NCI-H128 (cell line): ENCODE data around the gene CD3D.
"Not testable (repeated sequence)": the region's sequence is repeated elsewhere in the genome, so short reads cannot be mapped to it uniquely, and the experiment has no call there.

Experiments
- DNase-seq: peaks from one replicate; lab custom pipeline; 2025; ENCODE audit not compliant: unreplicated experiment; lab: John Stamatoyannopoulos, UW

CD3D gene

GRCh38 chr11:118339281-118339961, 3.1 kb downstream of the CD3D start:
- DNase-seq = no peak

DNA sequence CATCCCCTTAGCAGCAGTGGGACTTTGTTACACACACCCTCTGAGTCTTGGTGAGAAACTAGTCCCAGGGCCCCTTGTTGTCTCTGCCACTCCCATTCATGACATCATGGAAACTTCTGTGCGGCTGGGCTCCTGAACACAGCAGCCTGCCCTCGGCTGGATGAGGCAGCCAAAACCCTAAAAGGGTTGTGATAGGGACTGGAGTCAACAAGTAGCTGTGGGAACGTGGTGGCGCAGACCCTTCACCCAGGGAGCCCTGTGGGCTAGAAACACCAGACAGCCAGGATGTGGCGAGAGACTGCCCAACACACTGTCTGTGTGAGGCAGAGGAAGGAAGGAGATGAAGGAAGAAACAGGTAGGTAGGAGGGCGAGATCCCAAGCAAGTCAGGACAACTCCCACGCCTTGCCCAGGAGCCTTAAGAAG, 3.9 kb downstream of the CD3D start:
- no peak for DNase-seq

- DNase-seq = no peak
These were observed 7.8 kb downstream of the CD3D start for GRCh38 chr11:118334745-118335144.

DNA sequence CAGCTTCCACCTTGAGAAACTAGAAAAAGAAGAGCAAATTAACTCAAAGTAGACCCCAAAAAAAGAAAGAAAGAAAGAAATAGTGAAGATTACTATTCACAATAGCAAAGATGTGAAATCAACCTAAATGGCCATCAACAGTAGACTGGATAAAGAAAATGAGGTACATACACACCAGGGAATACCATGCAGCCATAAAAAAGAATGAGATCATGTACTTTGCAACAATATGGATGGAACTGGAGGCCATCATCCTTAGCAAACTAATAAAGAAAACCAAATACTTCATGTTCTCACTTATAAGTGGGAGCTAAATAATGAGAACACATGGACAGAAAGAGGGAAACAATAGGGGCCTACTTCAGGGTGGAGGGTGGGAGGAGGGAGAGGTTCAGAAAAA, 13.8 kb downstream of the CD3D start:
- no peak for DNase-seq

DNA sequence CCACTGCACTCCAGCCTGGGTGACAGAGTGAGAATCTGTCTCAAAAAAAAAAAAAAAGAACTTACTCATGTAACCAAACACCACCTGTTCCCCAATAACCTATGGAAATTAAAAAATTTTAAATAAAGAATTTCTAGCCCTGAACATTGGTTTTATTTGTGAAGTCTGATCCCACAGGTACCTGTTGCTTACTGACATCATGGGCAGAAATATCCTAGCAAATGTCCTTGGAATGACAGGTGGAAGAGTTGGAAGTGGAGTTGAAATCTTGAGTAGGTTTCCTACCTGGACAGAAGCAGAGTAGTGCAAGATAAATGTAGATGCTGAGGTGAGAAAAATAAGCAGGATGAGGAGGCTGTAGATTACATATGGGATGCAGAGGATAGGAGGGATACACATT, 17.2 kb downstream of the CD3D start:
- no peak for DNase-seq

GRCh38 chr11:118322721-118323120, 19.8 kb downstream of the CD3D start:
- no peak for DNase-seq

GRCh38 chr11:118321386-118322082, 21.0 kb downstream of the CD3D start:
- no peak for DNase-seq

DNA sequence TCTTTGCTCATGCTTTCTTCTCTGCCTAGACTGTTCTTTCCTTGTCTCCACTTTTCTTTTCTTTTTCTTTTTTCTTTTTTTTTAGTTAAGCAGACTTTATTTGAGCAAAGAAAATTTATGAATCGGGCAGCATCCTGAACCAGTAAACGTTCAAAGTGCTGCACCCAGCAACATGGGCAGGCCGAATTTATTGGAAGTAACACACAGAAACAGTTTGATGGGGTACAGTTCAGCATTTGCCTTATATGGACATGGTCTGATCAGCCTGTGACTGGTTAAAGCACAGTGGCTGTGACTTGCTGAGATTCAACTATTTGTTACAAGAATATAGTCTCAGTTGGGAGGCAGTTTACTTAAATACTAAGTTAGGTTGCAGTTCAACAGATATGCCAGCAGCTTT, 22.0 kb downstream of the CD3D start:
- DNase-seq = no peak

- no peak for DNase-seq
These were observed 23.2 kb downstream of the CD3D start for GRCh38 chr11:118319337-118319707.

- DNase-seq = no peak
These were observed 23.7 kb downstream of the CD3D start for GRCh38 chr11:118318581-118319336.

- DNase-seq = no peak
These were observed 24.4 kb downstream of the CD3D start for GRCh38 chr11:118318124-118318523.

DNA sequence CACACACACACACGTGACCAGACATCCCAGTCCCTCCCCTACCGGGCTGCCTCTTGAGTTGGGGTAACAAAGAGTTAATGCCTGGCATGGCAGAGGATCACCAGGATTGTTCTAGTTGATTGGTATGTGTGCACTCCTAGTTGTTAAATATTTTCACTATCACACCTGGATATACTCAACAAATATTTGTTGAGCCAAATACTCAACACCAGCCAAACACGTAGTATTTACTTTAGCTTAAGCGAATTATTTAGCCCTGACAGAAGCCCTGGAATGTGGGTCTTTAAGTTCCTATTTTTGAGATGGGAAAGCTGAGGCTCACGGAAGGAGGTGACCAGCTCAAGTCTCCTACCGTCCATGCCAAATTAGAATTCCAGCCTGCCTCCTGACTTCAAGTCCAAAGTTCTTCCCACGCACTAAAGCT, 27.5 kb downstream of the CD3D start:
- DNase-seq = no peak

- DNase-seq = no peak
These were observed 29.3 kb downstream of the CD3D start for GRCh38 chr11:118313242-118313641.

DNA sequence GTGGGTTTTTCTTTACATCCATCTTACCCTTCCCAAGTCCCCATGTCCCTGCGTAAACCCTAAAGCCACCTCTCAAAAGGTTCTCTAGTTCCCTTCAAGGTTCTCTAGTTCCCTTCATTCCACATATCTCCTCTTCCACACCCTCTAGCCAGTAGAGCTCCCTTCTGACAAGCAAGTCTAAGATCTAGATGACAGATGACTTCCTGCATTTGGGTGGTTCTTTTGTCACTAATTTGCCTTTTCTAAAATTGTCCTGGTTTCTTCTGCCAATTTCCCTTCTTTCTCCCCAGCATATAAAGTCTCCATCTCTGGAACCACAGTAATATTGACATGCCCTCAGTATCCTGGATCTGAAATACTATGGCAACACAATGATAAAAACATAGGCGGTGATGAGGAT, 30.2 kb downstream of the CD3D start:
- DNase-seq = no peak

DNA sequence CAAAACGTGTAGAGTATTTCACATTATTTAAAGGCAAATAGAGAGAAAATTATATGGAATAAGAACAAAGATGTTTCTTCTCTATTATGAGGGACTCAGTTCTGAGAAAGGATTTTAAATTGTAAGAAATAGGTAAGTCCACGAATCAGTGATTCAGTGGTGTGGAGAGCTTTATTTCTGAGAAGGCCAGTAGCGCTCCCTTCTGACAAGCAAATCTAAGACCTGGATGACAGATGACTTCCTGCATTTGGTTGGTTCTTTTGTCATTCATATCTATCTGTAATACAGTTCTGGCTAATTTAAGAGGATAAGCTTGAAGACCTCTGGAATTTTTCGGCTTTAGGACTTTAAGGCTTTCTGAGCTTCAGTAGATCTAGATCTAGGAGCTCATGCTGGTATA, 31.0 kb downstream of the CD3D start:
- DNase-seq = no peak

DNA sequence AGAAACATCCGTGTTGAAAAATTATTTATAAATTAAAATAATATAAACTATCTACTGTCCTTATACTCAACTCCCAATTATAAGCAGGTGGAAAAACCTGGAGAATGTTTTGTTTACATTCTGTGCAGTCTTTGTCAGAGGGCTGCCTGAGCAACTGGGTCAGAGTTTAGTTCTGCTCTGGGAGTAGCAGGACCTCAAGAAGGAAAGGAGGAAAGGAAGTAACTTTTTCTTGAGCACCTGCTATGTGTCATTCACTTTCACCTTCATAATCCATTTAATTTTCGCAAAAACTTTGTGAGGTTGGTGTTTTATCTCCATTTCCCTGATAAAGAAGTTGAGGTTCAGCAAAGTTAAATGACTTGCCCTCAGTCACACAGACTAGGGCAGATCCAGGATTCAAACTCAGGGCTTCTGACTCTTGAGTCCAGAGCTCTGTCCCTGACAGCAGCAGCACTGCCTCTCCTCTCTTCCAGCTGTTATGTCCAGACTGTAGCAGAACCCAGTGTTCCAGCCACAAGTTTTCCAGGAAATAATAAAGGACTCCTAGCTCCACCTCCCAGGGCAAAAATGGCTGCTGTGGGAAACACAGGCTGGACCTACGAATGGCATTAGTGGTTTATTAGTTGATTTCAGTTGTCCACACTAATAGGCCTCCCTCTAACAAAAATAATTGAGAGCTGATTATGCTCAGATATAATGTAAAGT, 31.6 kb downstream of the CD3D start:
- no peak for DNase-seq

GRCh38 chr11:118310271-118310670, 32.2 kb downstream of the CD3D start:
- no peak for DNase-seq

DNA sequence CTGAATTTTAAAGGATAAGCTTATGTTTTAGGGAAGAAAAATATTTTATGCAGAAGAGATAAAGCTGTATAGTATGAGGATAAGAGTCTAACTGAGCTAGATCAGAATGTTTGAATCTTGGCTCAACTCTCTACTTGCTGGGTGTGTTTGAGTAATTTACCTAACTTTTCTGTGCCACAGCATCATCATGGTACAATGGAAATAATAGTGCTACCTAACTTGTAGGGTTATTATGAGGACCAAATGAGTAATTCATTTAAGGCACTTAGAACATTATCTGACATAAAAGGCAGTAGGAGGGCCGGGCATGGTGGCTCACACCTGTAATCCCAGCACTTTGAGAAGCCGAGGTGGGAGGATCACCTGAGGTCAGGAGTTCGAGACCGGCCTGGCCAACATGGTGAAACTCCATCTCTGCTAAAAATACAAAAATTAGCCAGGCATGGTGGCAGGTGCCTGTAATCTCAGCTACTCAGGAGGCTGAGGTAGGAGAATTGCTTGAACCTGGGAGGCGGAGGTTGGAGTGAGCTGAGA, 33.4 kb downstream of the CD3D start:
- DNase-seq = not testable (repeated sequence)

DNA sequence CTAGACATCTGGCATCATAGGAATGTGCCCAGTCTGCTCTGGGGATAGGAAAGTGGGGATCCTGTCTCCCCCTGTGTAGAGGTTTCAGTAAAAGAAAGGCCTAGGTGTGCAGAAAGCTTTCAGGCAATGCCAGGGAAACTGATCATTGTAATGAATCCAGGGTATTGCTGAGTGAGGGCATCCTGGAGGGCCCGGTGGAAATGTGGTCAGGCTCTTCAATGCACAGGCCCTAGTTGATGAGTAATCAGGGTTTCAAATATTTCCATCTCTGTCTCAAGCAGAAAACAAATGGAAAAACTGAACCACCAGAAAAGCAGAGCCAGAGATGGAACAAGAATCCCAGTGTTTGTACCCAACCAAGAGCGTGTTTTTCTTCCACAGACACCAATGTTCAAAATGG, 35.9 kb downstream of the CD3D start:
- no peak for DNase-seq

DNA sequence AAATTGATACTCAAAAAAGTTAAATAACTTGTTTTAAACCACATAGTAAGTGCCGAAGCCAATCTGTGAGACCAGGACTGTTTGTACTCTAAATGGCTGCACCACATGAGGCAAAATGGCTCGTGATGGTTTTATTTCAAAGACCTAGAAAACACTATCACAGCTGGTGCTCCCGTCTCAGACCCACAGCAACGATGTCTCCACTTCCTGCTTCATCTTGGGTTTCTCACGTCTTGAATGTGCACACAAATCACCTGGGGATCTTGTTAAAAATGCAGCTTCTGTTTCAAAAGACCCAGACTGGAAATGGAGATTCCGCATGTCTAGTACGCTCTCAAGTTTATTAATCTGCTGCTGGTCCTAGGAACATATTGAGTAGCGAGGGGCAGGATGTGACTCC, 36.8 kb downstream of the CD3D start:
- no peak for DNase-seq

- no peak for DNase-seq
These were observed 37.8 kb downstream of the CD3D start, which contains the start of gene CD3E for GRCh38 chr11:118304568-118305248. TSS of gene CD3E (plus strand) at chr11:118304730. CDS start at chr11:118304953, 223 bp downstream.
